ENCODE results near the gene SHTN1.

The SHTN1 gene

DNA sequence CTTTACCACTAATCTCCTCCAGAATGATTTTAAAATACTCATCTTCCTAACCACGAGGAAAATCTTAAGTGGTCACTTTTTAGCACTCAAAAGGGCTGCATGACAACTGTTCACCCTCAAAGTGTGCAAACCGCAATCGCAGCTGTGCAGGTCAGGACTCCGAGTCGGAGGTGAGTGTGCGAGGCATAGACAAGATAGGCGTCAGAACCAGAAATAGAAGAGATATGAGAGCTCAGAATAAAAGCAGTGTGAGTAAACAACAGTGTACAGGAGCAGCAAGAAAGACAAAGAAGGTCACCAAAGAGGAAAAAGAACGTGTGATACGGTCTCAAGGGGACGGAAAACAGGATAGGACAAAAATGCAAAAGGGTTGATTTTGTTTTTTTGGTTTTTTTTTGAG lies 173.2 kb downstream of the SHTN1 start:
- H3K27ac ChIP-seq: no peak overlapping the region
- no peak overlapping the region for H3K4me3 ChIP-seq
- TF ChIP-seq CTCF (IDR thresholded peaks at IDR 0.05): no peak
- DNase-seq (ENCODE audit: low spot score): no peak

Measured in coronary artery (tissue), 2 donors.